Activated gamma-delta T cell treated with anti-CD3 and anti-CD28 coated beads, Interleukin-2, amount 50 U/mL, for 16 hours (primary cell): ENCODE measurements around the gene UNC93A.
"Not testable (repeated sequence)": the region's sequence is repeated elsewhere in the genome, so short reads cannot be mapped to it uniquely, and the experiment has no call there.

Experiments used
- DNase-seq: peaks from one replicate; pipeline ENCODE4 v3.0.0-alpha.2; 2020; ENCODE audit warnings: low read depth

Gene UNC93A

GRCh38 chr6:167293590-167294091, 2.5 kb downstream of the UNC93A start:
- no peak for DNase-seq

GRCh38 chr6:167294241-167294640, 3.1 kb downstream of the UNC93A start:
- DNase-seq: no peak

GRCh38 chr6:167294651-167295494, 3.8 kb downstream of the UNC93A start:
- no peak for DNase-seq

- no peak for DNase-seq
These were observed 4.6 kb downstream of the UNC93A start for GRCh38 chr6:167295495-167296292.

- no peak for DNase-seq
These were observed 5.2 kb downstream of the UNC93A start for GRCh38 chr6:167296293-167296690.

GRCh38 chr6:167296902-167297301, 5.8 kb downstream of the UNC93A start:
- no peak for DNase-seq

GRCh38 chr6:167298127-167298526, 7.0 kb downstream of the UNC93A start:
- no peak for DNase-seq

- DNase-seq: no peak
These were observed 8.7 kb downstream of the UNC93A start for GRCh38 chr6:167299641-167300308.

GRCh38 chr6:167300902-167301777, 10.0 kb downstream of the UNC93A start:
- no peak for DNase-seq

- no peak for DNase-seq
These were observed 11.0 kb downstream of the UNC93A start for GRCh38 chr6:167302074-167302473.

- no peak for DNase-seq
These were observed 11.7 kb downstream of the UNC93A start for GRCh38 chr6:167302796-167303195.

GRCh38 chr6:167303675-167304625, 12.8 kb downstream of the UNC93A start:
- DNase-seq: no peak

GRCh38 chr6:167304912-167305311, 13.8 kb downstream of the UNC93A start:
- no peak for DNase-seq

- no peak for DNase-seq
These were observed 14.7 kb downstream of the UNC93A start for GRCh38 chr6:167305796-167306195.

GRCh38 chr6:167306401-167306998, 15.4 kb downstream of the UNC93A start:
- DNase-seq: no peak

GRCh38 chr6:167307342-167307955, 16.3 kb downstream of the UNC93A start:
- DNase-seq: no peak

- no peak for DNase-seq
These were observed 17.1 kb downstream of the UNC93A start for GRCh38 chr6:167308207-167308606.

GRCh38 chr6:167309355-167310192, 18.5 kb downstream of the UNC93A start:
- not testable (repeated sequence) for DNase-seq
